Progenitor cell of endocrine pancreas (in vitro differentiated cells): ENCODE data around the gene FOXN3. TPM values are rescaled to one million over a fixed set of nuclear protein-coding genes. Genes with fewer than 3 reads are reported as not detected.

Source experiments
- DNase-seq: peaks from one replicate; pipeline ENCODE4 v3.0.0; 2021; ENCODE audit warnings: low spot score; ENCODE audit not compliant: unreplicated experiment
- H3K27ac Mint-ChIP-seq: 2 replicates; pipeline ENCODE4 v1.8.0; 2021; ENCODE audit warnings: mild to moderate bottlenecking, moderate library complexity, mixed read lengths
- H3K27me3 Mint-ChIP-seq: 2 replicates; pipeline ENCODE4 v1.8.0; 2021; ENCODE audit warnings: mixed read lengths
- H3K36me3 Mint-ChIP-seq: 2 replicates; pipeline ENCODE4 v1.8.0; 2022; ENCODE audit warnings: mixed read lengths; ENCODE audit not compliant: insufficient read depth
- H3K4me1 Mint-ChIP-seq: 2 replicates; pipeline ENCODE4 v1.8.0; 2021; ENCODE audit warnings: low read depth, mixed read lengths
- H3K4me3 Mint-ChIP-seq: 2 replicates; pipeline ENCODE4 v1.8.0; 2021; ENCODE audit warnings: low read depth, mild to moderate bottlenecking, moderate library complexity, mixed read lengths
- H3K9me3 Mint-ChIP-seq: 2 replicates; pipeline ENCODE4 v1.8.0; 2021; ENCODE audit warnings: low read depth, mixed read lengths
- CTCF ChIP-seq: fragments of 200-600 bp; sonication (generic); IDR thresholded peaks from one replicate; pipeline ENCODE4 v1.5.0; 2021; ENCODE audit warnings: antibody characterized with exemption, mild to moderate bottlenecking; ENCODE audit not compliant: unreplicated experiment
- total RNA-seq: library from RNA; stranded (reverse); gene quantifications from 2 replicates; pipeline ENCODE4 v1.2.1, GENCODE V29; 2021

FOXN3 gene
- total RNA-seq, 1 donor from 2014 or later = 25.8 TPM

DNA sequence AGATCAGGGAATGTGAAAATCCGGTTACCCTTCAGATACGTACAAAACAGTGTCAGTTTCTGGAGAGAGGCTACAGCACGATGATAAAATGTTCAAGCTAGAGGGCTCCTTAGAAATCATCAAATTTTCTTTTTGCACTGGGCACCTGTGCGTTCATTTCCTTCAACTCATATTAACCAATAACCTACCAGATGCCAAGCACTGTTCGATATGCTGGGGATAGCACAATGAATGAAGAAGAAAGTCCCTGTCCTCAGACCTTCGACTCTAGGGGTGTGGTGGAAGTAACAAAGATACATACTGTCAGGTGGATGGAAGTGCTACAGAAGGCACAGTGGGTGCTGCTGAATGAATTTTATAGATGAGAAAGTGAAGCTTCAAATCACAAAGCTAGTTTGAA, 172.3 kb downstream of the FOXN3 start:
- H3K27me3 Mint-ChIP-seq = peaks cover 3% of the 10 kb centered on the region
- no peak for TF ChIP-seq CTCF
- peaks cover 1% of the 10 kb centered on the region for H3K36me3 Mint-ChIP-seq
- H3K4me3 Mint-ChIP-seq = no peak overlapping the region
- no peak overlapping the region for H3K27ac Mint-ChIP-seq
- DNase-seq = no peak
- H3K9me3 Mint-ChIP-seq = no peaks in the 10 kb centered on the region
- peaks cover 2% of the 10 kb centered on the region for H3K4me1 Mint-ChIP-seq

GRCh38 chr14:89243741-89244140, 173.3 kb downstream of the FOXN3 start:
- peaks cover 1% of the 10 kb centered on the region for H3K36me3 Mint-ChIP-seq
- H3K4me3 Mint-ChIP-seq = no peak overlapping the region
- H3K4me1 Mint-ChIP-seq = peaks cover 2% of the 10 kb centered on the region
- TF ChIP-seq CTCF = no peak
- no peaks in the 10 kb centered on the region for H3K9me3 Mint-ChIP-seq
- H3K27me3 Mint-ChIP-seq = peaks cover 3% of the 10 kb centered on the region
- DNase-seq = no peak
- no peak overlapping the region for H3K27ac Mint-ChIP-seq

GRCh38 chr14:89243286-89243685, 173.7 kb downstream of the FOXN3 start:
- DNase-seq = no peak
- H3K27me3 Mint-ChIP-seq = peaks cover 3% of the 10 kb centered on the region
- H3K9me3 Mint-ChIP-seq = no peaks in the 10 kb centered on the region
- H3K4me3 Mint-ChIP-seq = no peak overlapping the region
- peaks cover 2% of the 10 kb centered on the region for H3K4me1 Mint-ChIP-seq
- no peak for TF ChIP-seq CTCF
- peaks cover 1% of the 10 kb centered on the region for H3K36me3 Mint-ChIP-seq
- H3K27ac Mint-ChIP-seq = no peak overlapping the region

- no peaks in the 10 kb centered on the region for H3K9me3 Mint-ChIP-seq
- no peak for DNase-seq
- H3K27me3 Mint-ChIP-seq = peaks cover 3% of the 10 kb centered on the region
- TF ChIP-seq CTCF = no peak
- no peak overlapping the region for H3K4me3 Mint-ChIP-seq
- no peak overlapping the region for H3K27ac Mint-ChIP-seq
- peaks cover 1% of the 10 kb centered on the region for H3K36me3 Mint-ChIP-seq
- H3K4me1 Mint-ChIP-seq = peaks cover 1% of the 10 kb centered on the region
Observed at GRCh38 chr14:89242652-89243279, 174.3 kb downstream of the FOXN3 start.

DNA sequence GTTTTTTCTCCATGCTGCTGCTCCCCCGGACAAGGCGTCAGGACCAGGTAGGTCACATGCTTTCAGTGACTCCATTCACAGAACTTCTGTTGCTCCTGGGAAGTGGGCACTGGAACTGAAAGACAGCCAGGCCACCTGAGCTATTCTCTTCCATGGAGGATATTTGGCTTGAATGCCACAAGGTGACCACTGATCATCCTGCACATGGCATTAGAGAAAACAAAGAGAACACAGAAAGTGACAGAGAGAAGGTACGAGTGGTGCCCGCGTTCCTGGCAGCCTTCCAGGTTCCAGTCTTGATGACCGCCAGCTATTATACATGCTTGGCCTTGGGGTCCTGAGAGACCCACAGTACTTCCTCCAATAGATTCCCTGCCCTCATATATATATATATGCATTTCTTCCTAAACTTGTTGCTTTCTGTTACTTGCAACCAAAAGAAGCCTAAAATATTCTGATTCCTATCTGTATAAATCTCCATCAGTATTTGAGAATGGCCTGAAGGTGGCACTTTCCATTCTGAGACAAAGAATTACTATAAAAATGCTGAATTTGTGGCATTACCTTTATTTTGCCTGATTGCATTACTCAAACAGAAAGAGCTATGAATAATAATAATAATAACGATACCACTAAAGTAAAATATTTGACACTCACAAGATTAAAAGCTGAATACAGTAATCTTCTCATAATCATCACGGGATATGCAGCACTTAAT, 174.9 kb downstream of the FOXN3 start:
- H3K4me1 Mint-ChIP-seq = no peaks in the 10 kb centered on the region
- H3K36me3 Mint-ChIP-seq = peaks cover 1% of the 10 kb centered on the region
- H3K9me3 Mint-ChIP-seq = no peaks in the 10 kb centered on the region
- TF ChIP-seq CTCF = no peak
- DNase-seq = no peak
- H3K27me3 Mint-ChIP-seq = peaks cover 3% of the 10 kb centered on the region
- no peak overlapping the region for H3K4me3 Mint-ChIP-seq
- H3K27ac Mint-ChIP-seq = no peak overlapping the region
